Measurements from ENCODE around the gene ATP6V1G1. TPM values are rescaled to one million over a fixed set of nuclear protein-coding genes. Genes with fewer than 3 reads are reported as not detected.

ATP6V1G1 gene
- total and polyA plus RNA-seq, 2 experiments from 2014 or later, result 166 to 509 TPM

- Mint-ChIP-seq H3K4me3 (no peak overlapping the region), H3K4me1 (no peaks in the 10 kb centered on the region; the same call in 2 of the 3 replicates), H3K27ac (no peak overlapping the region), H3K36me3 (ENCODE audit: low read depth) (no peaks in the 10 kb centered on the region), H3K9me3 (no peaks in the 10 kb centered on the region), H3K27me3 (ENCODE audit: insufficient read depth, low read depth, poor library complexity) (peaks cover 5% of the 10 kb centered on the region)
- Histone ChIP-seq H2AFZ (no peak overlapping the region), H3K9me2 (ENCODE audit: insufficient read depth) (no peaks in the 10 kb centered on the region), H3K79me2 (replicated peaks; ENCODE audit: insufficient read depth) (no peaks in the 10 kb centered on the region), H3K36me3 (ENCODE audit: insufficient read depth) (no peaks in the 10 kb centered on the region), H3K4me2 (no peak overlapping the region), H4K20me1 (replicated peaks; ENCODE audit: insufficient read depth) (no peaks in the 10 kb centered on the region), H3F3A (replicated peaks; ENCODE audit: low read depth) (no peaks in the 10 kb centered on the region), H3K4me3 (no peak overlapping the region), H3K27me3 (ENCODE audit: insufficient read depth) (no peaks in the 10 kb centered on the region), H3K4me1 (ENCODE audit: insufficient read depth) (no peaks in the 10 kb centered on the region), H3K27ac (ENCODE audit: low read depth) (no peak overlapping the region)
- DNase-seq (ENCODE audit: low spot score), result no peak
- ATAC-seq, result no peak
- TF ChIP-seq, protein P1, sequence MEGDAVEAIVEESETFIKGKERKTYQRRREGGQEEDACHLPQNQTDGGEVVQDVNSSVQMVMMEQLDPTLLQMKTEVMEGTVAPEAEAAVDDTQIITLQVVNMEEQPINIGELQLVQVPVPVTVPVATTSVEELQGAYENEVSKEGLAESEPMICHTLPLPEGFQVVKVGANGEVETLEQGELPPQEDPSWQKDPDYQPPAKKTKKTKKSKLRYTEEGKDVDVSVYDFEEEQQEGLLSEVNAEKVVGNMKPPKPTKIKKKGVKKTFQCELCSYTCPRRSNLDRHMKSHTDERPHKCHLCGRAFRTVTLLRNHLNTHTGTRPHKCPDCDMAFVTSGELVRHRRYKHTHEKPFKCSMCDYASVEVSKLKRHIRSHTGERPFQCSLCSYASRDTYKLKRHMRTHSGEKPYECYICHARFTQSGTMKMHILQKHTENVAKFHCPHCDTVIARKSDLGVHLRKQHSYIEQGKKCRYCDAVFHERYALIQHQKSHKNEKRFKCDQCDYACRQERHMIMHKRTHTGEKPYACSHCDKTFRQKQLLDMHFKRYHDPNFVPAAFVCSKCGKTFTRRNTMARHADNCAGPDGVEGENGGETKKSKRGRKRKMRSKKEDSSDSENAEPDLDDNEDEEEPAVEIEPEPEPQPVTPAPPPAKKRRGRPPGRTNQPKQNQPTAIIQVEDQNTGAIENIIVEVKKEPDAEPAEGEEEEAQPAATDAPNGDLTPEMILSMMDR (conservative IDR thresholded peaks at IDR 0.05; ENCODE audit: low read depth in 2 of 2), result no peak
Observed at GRCh38 chr9:114570742-114571141, 16.8 kb upstream of the ATP6V1G1 start.

GRCh38 chr9:114571391-114571790 lies 16.2 kb upstream of the ATP6V1G1 start:
- H2AFZ ChIP-seq, result no peak overlapping the region

GRCh38 chr9:114572199-114572598 lies 15.4 kb upstream of the ATP6V1G1 start:
- Mint-ChIP-seq H3K4me1 (peaks cover 2% of the 10 kb centered on the region; the same call in 2 of the 3 replicates), H3K36me3 (ENCODE audit: low read depth) (no peaks in the 10 kb centered on the region), H3K4me3 (no peak overlapping the region), H3K27ac (no peak overlapping the region), H3K27me3 (ENCODE audit: insufficient read depth, low read depth, poor library complexity) (peaks cover 2% of the 10 kb centered on the region), H3K9me3 (no peaks in the 10 kb centered on the region)
- H3K36me3 ChIP-seq (ENCODE audit: insufficient read depth), result no peaks in the 10 kb centered on the region
- no peaks in the 10 kb centered on the region for H3F3A ChIP-seq (replicated peaks; ENCODE audit: low read depth)
- H3K4me2 ChIP-seq, result no peak overlapping the region
- no peaks in the 10 kb centered on the region for H3K9me2 ChIP-seq (ENCODE audit: insufficient read depth)
- no peaks in the 10 kb centered on the region for H3K27me3 ChIP-seq (ENCODE audit: insufficient read depth)
- H4K20me1 ChIP-seq (replicated peaks; ENCODE audit: insufficient read depth), result no peaks in the 10 kb centered on the region
- no peak for ATAC-seq
- H3K4me3 ChIP-seq, result no peak overlapping the region
- no peak overlapping the region; the same call in 1 of the 2 replicates for H2AFZ ChIP-seq
- H3K27ac ChIP-seq (ENCODE audit: low read depth), result no peak overlapping the region
- DNase-seq (ENCODE audit: low spot score), result no peak
- no peaks in the 10 kb centered on the region for H3K79me2 ChIP-seq (replicated peaks; ENCODE audit: insufficient read depth)
- H3K4me1 ChIP-seq (ENCODE audit: insufficient read depth), result no peaks in the 10 kb centered on the region
- no peak for TF ChIP-seq EZH2phosphoT487 (IDR thresholded peaks at IDR 0.05; ENCODE audit: unreplicated experiment)
- TF ChIP-seq ZNF114 (CRISPR knock-in tag; IDR thresholded peaks at IDR 0.05), result no peak
- TF ChIP-seq, protein P1 (conservative IDR thresholded peaks at IDR 0.05; ENCODE audit: low read depth in 2 of 2), result no peak
- TF ChIP-seq EZH2 (IDR thresholded peaks at IDR 0.05; ENCODE audit: low read depth, unreplicated experiment), result no peak
- no peak for TF ChIP-seq ZNF331 (CRISPR knock-in tag; IDR thresholded peaks at IDR 0.05; ENCODE audit: low read depth)
- no peak for TF ChIP-seq CREB1 (CRISPR knock-in tag; IDR thresholded peaks at IDR 0.05; ENCODE audit: low read depth)
- TF ChIP-seq POLR2AphosphoS5 (IDR thresholded peaks at IDR 0.05; ENCODE audit: low read depth), result no peak
- TF ChIP-seq, protein P2, sequence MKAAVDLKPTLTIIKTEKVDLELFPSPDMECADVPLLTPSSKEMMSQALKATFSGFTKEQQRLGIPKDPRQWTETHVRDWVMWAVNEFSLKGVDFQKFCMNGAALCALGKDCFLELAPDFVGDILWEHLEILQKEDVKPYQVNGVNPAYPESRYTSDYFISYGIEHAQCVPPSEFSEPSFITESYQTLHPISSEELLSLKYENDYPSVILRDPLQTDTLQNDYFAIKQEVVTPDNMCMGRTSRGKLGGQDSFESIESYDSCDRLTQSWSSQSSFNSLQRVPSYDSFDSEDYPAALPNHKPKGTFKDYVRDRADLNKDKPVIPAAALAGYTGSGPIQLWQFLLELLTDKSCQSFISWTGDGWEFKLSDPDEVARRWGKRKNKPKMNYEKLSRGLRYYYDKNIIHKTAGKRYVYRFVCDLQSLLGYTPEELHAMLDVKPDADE (IDR thresholded peaks at IDR 0.05), result no peak

More at GRCh38 chr9:114571391-114571790, 16.2 kb upstream of the ATP6V1G1 start:
- H3K36me3 ChIP-seq (ENCODE audit: insufficient read depth), result no peaks in the 10 kb centered on the region
- H3K79me2 ChIP-seq (replicated peaks; ENCODE audit: insufficient read depth), result no peaks in the 10 kb centered on the region
- no peak overlapping the region for H3K4me3 ChIP-seq
- H3K4me1 ChIP-seq (ENCODE audit: insufficient read depth), result no peaks in the 10 kb centered on the region
- TF ChIP-seq STAT1 (IDR thresholded peaks at IDR 0.05; ENCODE audit: unreplicated experiment) (no peak), NANOG (IDR thresholded peaks at IDR 0.05; ENCODE audit: borderline replicate concordance) (no peak), JUNB (IDR thresholded peaks at IDR 0.05; ENCODE audit: unreplicated experiment) (no peak)
- H3F3A ChIP-seq (replicated peaks; ENCODE audit: low read depth), result no peaks in the 10 kb centered on the region
- Mint-ChIP-seq H3K27me3 (ENCODE audit: insufficient read depth, low read depth, poor library complexity) (peaks cover 5% of the 10 kb centered on the region), H3K27ac (no peak overlapping the region), H3K4me3 (no peak overlapping the region), H3K4me1 (peaks cover 2% of the 10 kb centered on the region; the same call in 2 of the 3 replicates), H3K9me3 (no peaks in the 10 kb centered on the region), H3K36me3 (ENCODE audit: low read depth) (no peaks in the 10 kb centered on the region)
- no peak for ATAC-seq
- DNase-seq (ENCODE audit: low spot score), result no peak
- no peaks in the 10 kb centered on the region for H4K20me1 ChIP-seq (replicated peaks; ENCODE audit: insufficient read depth)
- no peak overlapping the region for H3K27ac ChIP-seq (ENCODE audit: low read depth)
- H3K4me2 ChIP-seq, result no peak overlapping the region
- H3K9me2 ChIP-seq (ENCODE audit: insufficient read depth), result no peaks in the 10 kb centered on the region
- no peaks in the 10 kb centered on the region for H3K27me3 ChIP-seq (ENCODE audit: insufficient read depth)
